Loucy (cell line): ENCODE measurements around the gene CD27.
A peak's percentile ranks its signal among the peaks of the same experiment; 100 is the strongest.
"Not testable (repeated sequence)": the region's sequence is repeated elsewhere in the genome, so short reads cannot be mapped to it uniquely, and the experiment has no call there.

ENCODE experiments used
- H2AFZ ChIP-seq: fragments of 200-600 bp; sonication (generic); 2 replicates; pipeline ENCODE4 v1.6.0; 2016; ENCODE audit warnings: antibody characterized with exemption, mild to moderate bottlenecking, low read length, moderate library complexity
- H3F3A ChIP-seq: fragments of 200-600 bp; 2 replicates; pipeline ENCODE4 v1.6.0; 2016; ENCODE audit warnings: antibody characterized with exemption, low read depth, mild to moderate bottlenecking
- H3K27me3 ChIP-seq: fragments of 200-600 bp; sonication (generic); 2 replicates; pipeline ENCODE4 v1.6.1; 2014; ENCODE audit warnings: low read length, mild to moderate bottlenecking; ENCODE audit not compliant: insufficient read depth, poor library complexity, severe bottlenecking
- H3K36me3 ChIP-seq: fragments of 200-600 bp; sonication (generic); 2 replicates; pipeline ENCODE4 v1.6.1; 2016; ENCODE audit warnings: low read length; ENCODE audit not compliant: insufficient read depth
- H3K4me1 ChIP-seq: fragments of 200-600 bp; sonication (generic); 2 replicates; pipeline ENCODE4 v1.5.1; 2014; ENCODE audit warnings: low read length, mild to moderate bottlenecking; ENCODE audit not compliant: insufficient read depth, poor library complexity, severe bottlenecking
- H3K4me2 ChIP-seq: fragments of 200-600 bp; sonication (generic); 2 replicates; pipeline ENCODE4 v1.6.0; 2014; ENCODE audit warnings: antibody characterized with exemption, low read length, low read depth, mild to moderate bottlenecking; ENCODE audit not compliant: poor library complexity, severe bottlenecking
- H3K4me3 ChIP-seq: fragments of 200-600 bp; sonication (generic); 2 replicates; pipeline ENCODE4 v1.5.1; 2014; ENCODE audit warnings: low read length, mild to moderate bottlenecking, mixed read lengths; ENCODE audit not compliant: poor library complexity, severe bottlenecking
- H3K79me2 ChIP-seq: fragments of 200-600 bp; sonication (generic); 2 replicates; pipeline ENCODE4 v1.6.1; 2014; ENCODE audit warnings: low read length; ENCODE audit not compliant: insufficient read depth
- H3K9ac ChIP-seq: fragments of 200-600 bp; sonication (generic); 2 replicates; pipeline ENCODE4 v1.6.0; 2014; ENCODE audit warnings: mild to moderate bottlenecking, low read depth, low read length, moderate library complexity; ENCODE audit not compliant: poor library complexity, severe bottlenecking
- H3K9me2 ChIP-seq: fragments of 200-600 bp; sonication (generic); replicated peaks from 2 replicates; pipeline ENCODE4 v1.6.1; 2016; ENCODE audit warnings: low read depth, low read length, mixed read lengths
- H3K9me3 ChIP-seq: fragments of 200-600 bp; sonication (generic); 2 replicates; pipeline ENCODE4 v1.6.1; 2014; ENCODE audit warnings: mild to moderate bottlenecking, antibody characterized with exemption, low read length, low read depth; ENCODE audit not compliant: insufficient read depth
- H4K20me1 ChIP-seq: fragments of 200-600 bp; sonication (generic); 2 replicates; pipeline ENCODE4 v1.6.0; 2014; ENCODE audit warnings: antibody characterized with exemption, low read length, mild to moderate bottlenecking; ENCODE audit not compliant: insufficient read depth, poor library complexity, severe bottlenecking
- CTCF ChIP-seq: fragments of 200-600 bp; sonication (generic); conservative IDR thresholded peaks from 2 replicates; pipeline ENCODE4 v1.5.1; 2014; ENCODE audit warnings: mild to moderate bottlenecking, antibody characterized with exemption, low read length
- EZH2phosphoT487 ChIP-seq: fragments of 200-600 bp; IDR thresholded peaks from 2 replicates; pipeline ENCODE4 v1.6.1; 2018; ENCODE audit warnings: antibody characterized with exemption, mild to moderate bottlenecking, moderate library complexity, borderline replicate concordance

The CD27 gene

GRCh38 chr12:6470375-6471163 is 25.8 kb downstream of the CD27 start, which contains the start of gene VAMP1:
TSS of gene VAMP1 (minus strand) at chr12:6470677. CDS start at chr12:6470531, 146 bp downstream.
- Histone ChIP-seq H3K4me3 (peak within 1 kb of the TSS; percentile 97), H3K9me2 (no peaks in the 10 kb centered on the region), H3K27me3 (no peaks in the 10 kb centered on the region), H3K4me2 (peak within 1 kb of the TSS; percentile 94), H3F3A (peaks cover 3% of the 10 kb centered on the region; the same call in 1 of the 2 replicates), H2AFZ (peak within 1 kb of the TSS; percentile 77), H3K4me1 (peaks cover 33% of the 10 kb centered on the region), H3K79me2 (peaks cover 36% of the 10 kb centered on the region), H4K20me1 (peaks cover 14% of the 10 kb centered on the region), H3K9ac (peak within 1 kb of the TSS; percentile 93), H3K9me3 (no peaks in the 10 kb centered on the region), H3K36me3 (no peaks in the 10 kb centered on the region)
- no peak for TF ChIP-seq EZH2phosphoT487
- no peak for TF ChIP-seq CTCF

GRCh38 chr12:6471989-6472360 is 27.2 kb downstream of the CD27 start:
- TF ChIP-seq CTCF (no peak), EZH2phosphoT487 (no peak)
- peaks cover 3% of the 10 kb centered on the region; the same call in 1 of the 2 replicates for H3F3A ChIP-seq
- H3K4me2 ChIP-seq, result no peak overlapping the region
- H4K20me1 ChIP-seq, result peaks cover 14% of the 10 kb centered on the region
- H3K9ac ChIP-seq, result no peak overlapping the region
- no peaks in the 10 kb centered on the region for H3K27me3 ChIP-seq
- H3K36me3 ChIP-seq, result no peaks in the 10 kb centered on the region
- H3K4me3 ChIP-seq, result no peak overlapping the region
- H2AFZ ChIP-seq, result no peak overlapping the region
- H3K9me2 ChIP-seq, result no peaks in the 10 kb centered on the region
- H3K79me2 ChIP-seq, result peaks cover 31% of the 10 kb centered on the region
- H3K9me3 ChIP-seq, result no peaks in the 10 kb centered on the region
- H3K4me1 ChIP-seq, result peaks cover 33% of the 10 kb centered on the region

- H4K20me1 ChIP-seq, result peaks cover 14% of the 10 kb centered on the region
- peaks cover 33% of the 10 kb centered on the region for H3K4me1 ChIP-seq
- H3K4me2 ChIP-seq, result no peak overlapping the region
- H3K9me3 ChIP-seq, result no peaks in the 10 kb centered on the region
- H2AFZ ChIP-seq, result no peak overlapping the region
- TF ChIP-seq EZH2phosphoT487 (no peak), CTCF (no peak)
- H3F3A ChIP-seq, result peaks cover 3% of the 10 kb centered on the region; the same call in 1 of the 2 replicates
- no peaks in the 10 kb centered on the region for H3K9me2 ChIP-seq
- no peak overlapping the region for H3K4me3 ChIP-seq
- peaks cover 29% of the 10 kb centered on the region for H3K79me2 ChIP-seq
- H3K36me3 ChIP-seq, result no peaks in the 10 kb centered on the region
- H3K9ac ChIP-seq, result no peak overlapping the region
- H3K27me3 ChIP-seq, result no peaks in the 10 kb centered on the region
These were observed 27.7 kb downstream of the CD27 start for GRCh38 chr12:6472491-6472890.

DNA sequence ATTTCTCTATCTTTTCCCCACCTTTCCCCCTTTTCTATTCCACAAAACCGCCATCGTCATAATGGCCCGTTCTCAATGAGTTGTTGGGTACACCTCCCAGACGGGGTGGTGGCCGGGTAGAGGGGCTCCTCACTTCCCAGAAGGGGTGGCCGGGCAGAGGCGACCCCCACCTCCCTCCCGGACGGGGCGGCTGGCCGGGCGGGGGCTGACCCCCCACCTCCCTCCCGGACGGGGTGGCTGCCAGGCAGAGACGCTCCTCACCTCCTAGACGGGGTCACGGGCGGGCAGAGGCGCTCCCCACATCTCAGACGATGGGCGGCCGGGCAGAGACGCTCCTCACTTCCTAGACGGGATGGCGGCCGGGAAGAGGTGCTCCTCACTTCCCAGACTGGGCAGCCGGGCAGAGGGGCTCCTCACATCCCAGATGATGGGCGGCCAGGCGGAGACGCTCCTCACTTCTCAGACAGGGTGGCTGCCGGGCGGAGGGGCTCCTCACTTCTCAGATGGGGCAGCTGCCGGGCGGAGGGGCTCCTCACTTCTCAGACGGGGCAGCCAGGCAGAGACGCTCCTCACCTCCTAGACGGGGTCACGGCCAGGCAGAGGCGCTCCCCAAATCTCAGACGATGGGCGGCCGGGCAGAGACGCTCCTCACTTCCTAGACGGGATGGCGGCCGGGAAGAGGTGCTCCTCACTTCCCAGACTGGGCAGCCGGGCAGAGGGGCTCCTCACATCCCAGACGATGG is 30.6 kb downstream of the CD27 start:
- H3K9me2 ChIP-seq, H3K4me3 ChIP-seq, H3K4me2 ChIP-seq, H4K20me1 ChIP-seq, H3K36me3 ChIP-seq, H3K9ac ChIP-seq, H3F3A ChIP-seq, H3K79me2 ChIP-seq, H3K27me3 ChIP-seq, H2AFZ ChIP-seq, H3K9me3 ChIP-seq: not testable (repeated sequence)
- peaks cover 11% of the 10 kb centered on the region for H3K4me1 ChIP-seq
